22Rv1 (cell line): ENCODE results near the gene RPGR.

ENCODE experiments used
- ZFX ChIP-seq: fragments of 450-650 bp; IDR thresholded peaks from 2 replicates; pipeline ENCODE4 v1.6.1; 2017; ENCODE audit warnings: antibody characterized with exemption, borderline replicate concordance
- TF ChIP-seq, protein P1 (sequence below): fragments of 450-650 bp; IDR thresholded peaks from 2 replicates; pipeline ENCODE4 v1.5.1; 2017; ENCODE audit warnings: mild to moderate bottlenecking

DNA sequence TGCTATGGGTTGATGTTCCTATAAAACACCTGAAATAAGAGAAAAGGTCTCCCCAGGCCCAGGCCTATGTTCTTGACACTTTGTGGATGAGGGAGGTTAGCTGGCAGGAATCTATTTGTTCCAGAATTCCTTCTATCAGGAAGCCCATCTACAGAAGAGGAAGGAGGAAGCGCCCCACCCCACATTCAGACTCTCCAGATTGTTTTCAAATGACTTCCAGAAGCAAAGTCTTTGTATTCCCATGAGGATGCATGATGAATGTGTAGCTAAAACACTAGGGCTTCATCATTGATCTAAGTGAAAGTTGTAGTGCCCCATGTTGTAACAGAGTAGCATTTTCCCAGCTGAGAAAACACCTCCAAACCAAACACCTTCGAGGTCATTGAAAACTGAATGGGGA lies 41.5 kb upstream of the RPGR start:
- TF ChIP-seq, protein P1, sequence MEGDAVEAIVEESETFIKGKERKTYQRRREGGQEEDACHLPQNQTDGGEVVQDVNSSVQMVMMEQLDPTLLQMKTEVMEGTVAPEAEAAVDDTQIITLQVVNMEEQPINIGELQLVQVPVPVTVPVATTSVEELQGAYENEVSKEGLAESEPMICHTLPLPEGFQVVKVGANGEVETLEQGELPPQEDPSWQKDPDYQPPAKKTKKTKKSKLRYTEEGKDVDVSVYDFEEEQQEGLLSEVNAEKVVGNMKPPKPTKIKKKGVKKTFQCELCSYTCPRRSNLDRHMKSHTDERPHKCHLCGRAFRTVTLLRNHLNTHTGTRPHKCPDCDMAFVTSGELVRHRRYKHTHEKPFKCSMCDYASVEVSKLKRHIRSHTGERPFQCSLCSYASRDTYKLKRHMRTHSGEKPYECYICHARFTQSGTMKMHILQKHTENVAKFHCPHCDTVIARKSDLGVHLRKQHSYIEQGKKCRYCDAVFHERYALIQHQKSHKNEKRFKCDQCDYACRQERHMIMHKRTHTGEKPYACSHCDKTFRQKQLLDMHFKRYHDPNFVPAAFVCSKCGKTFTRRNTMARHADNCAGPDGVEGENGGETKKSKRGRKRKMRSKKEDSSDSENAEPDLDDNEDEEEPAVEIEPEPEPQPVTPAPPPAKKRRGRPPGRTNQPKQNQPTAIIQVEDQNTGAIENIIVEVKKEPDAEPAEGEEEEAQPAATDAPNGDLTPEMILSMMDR = no peak
- TF ChIP-seq ZFX = no peak
